Tibial artery (tissue), 4 donors: Measurements from ENCODE around the gene PHF24.

ENCODE experiments used
- DNase-seq, 2 donors: peaks; one replicate each; pipeline ENCODE4 v3.0.0-alpha.2; 2019
- H3K27ac ChIP-seq, 2 donors: fragments of 200-600 bp; sonication (generic) in 1 of 2; 1 replicate in 1 of 2; 2 replicates in 1 of 2; pipeline ENCODE4 v1.5.1; 2018 to 2019; ENCODE audit warnings: mild to moderate bottlenecking in 1 of 2
- H3K27me3 ChIP-seq, 2 donors: fragments of 200-600 bp; sonication (generic) in 1 of 2; one replicate each; pipeline versions ENCODE4 v1.5.1 to v1.6.0; 2016 to 2019
- H3K36me3 ChIP-seq, 3 donors: fragments of 200-600 bp; sonication (generic) in 2 of 3; one replicate each; pipeline ENCODE4 v1.5.1; 2016 to 2019; ENCODE audit warnings: mild to moderate bottlenecking in 2 of 3
- H3K4me1 ChIP-seq, 4 donors: fragments of 200-600 bp; sonication (generic) in 2 of 4; 1 replicate in 3 of 4; 2 replicates in 1 of 4; pipeline ENCODE4 v1.5.1; 2016 to 2019
- H3K4me3 ChIP-seq, 2 donors: fragments of 200-600 bp; sonication (generic) in 1 of 2; 1 replicate in 1 of 2; 2 replicates in 1 of 2; pipeline ENCODE4 v1.5.1; 2018 to 2019; ENCODE audit warnings: mild to moderate bottlenecking in 2 of 2
- H3K9me3 ChIP-seq, 3 donors: fragments of 200-600 bp; sonication (generic) in 1 of 3; one replicate each; pipeline ENCODE4 v1.5.1; 2016 to 2019
- CTCF ChIP-seq, 2 experiments: fragments of 200-600 bp in 1 of 2; fragments of 450-650 bp in 1 of 2; IDR thresholded peaks; one replicate each; pipeline ENCODE4 v1.5.1; 2017 to 2019; ENCODE audit warnings: antibody characterized with exemption in 2 of 2, mild to moderate bottlenecking in 1 of 2, moderate library complexity in 1 of 2
- intact Hi-C: fragments of 100-400 bp; cut with DNase I; formaldehyde crosslinking; loops from one replicate; pipeline ENCODE4 v1.15.0; 2023; ENCODE audit warnings: low total_unique reads

Gene PHF24

GRCh38 chr9:34989003-34989945, 31.2 kb downstream of the PHF24 start, which contains the start of gene DNAJB5:
DNAJB5 (plus strand) TSS chr9:34989745; CDS start chr9:34990631, 886 bp downstream.
- peak within 1 kb of the TSS; percentile 93 to 100 for H3K27ac ChIP-seq
- H3K4me1 ChIP-seq: peaks cover 0 to 50% (median 48%) of the 10 kb centered on the region in 4 donors
- intact Hi-C loops: loop anchor here (5.0 kb wide), 1 partner anchor 87 kb away; no protein-coding TSS in a partner anchor
- no peak for TF ChIP-seq CTCF (IDR thresholded peaks at IDR 0.05)
- peak; percentile 100 for DNase-seq
- no peaks in the 10 kb centered on the region for H3K36me3 ChIP-seq
- H3K9me3 ChIP-seq: no peaks in the 10 kb centered on the region
- peak within 1 kb of the TSS; percentile 90 to 91 for H3K4me3 ChIP-seq
- H3K27me3 ChIP-seq: no peaks in the 10 kb centered on the region

GRCh38 chr9:34989946-34990635, 32.0 kb downstream of the PHF24 start:
- peaks cover 0 to 59% (median 54%) of the 10 kb centered on the region in 4 donors for H3K4me1 ChIP-seq
- intact Hi-C loops: loop anchor here (5.0 kb wide), 2 partner anchors 88 to 122 kb away; no protein-coding TSS in a partner anchor

GRCh38 chr9:34990908-34991606, 33.0 kb downstream of the PHF24 start:
- H3K27ac ChIP-seq: peak overlapping the region; percentile 93 to 100
- no peaks in the 10 kb centered on the region for H3K27me3 ChIP-seq
- H3K4me3 ChIP-seq: peak overlapping the region; percentile 90 to 91
- intact Hi-C loops: loop anchor here (5.0 kb wide), 1 partner anchor 121 kb away; no protein-coding TSS in a partner anchor
- H3K4me1 ChIP-seq: peaks cover 0 to 68% (median 57%) of the 10 kb centered on the region in 4 donors
- peaks cover under 1 to 3% (median 2%) of the 10 kb centered on the region in 3 donors for H3K36me3 ChIP-seq
- no peak for TF ChIP-seq CTCF (IDR thresholded peaks at IDR 0.05)
- peak in 1 of 2 donors; percentile 74 for DNase-seq
- no peaks in the 10 kb centered on the region for H3K9me3 ChIP-seq

More at GRCh38 chr9:34989946-34990635, 32.0 kb downstream of the PHF24 start:
- no peak for TF ChIP-seq CTCF (IDR thresholded peaks at IDR 0.05)
- Histone ChIP-seq H3K27me3 (no peaks in the 10 kb centered on the region), H3K27ac (peak overlapping the region; percentile 93 to 100), H3K36me3 (no peaks in the 10 kb centered on the region), H3K4me3 (peak overlapping the region; percentile 90 to 91), H3K9me3 (no peaks in the 10 kb centered on the region)
- DNase-seq: peak; percentile 74 to 91

GRCh38 chr9:34991607-34992375, 33.7 kb downstream of the PHF24 start:
- Histone ChIP-seq H3K4me1 (peaks cover 0 to 71% (median 57%) of the 10 kb centered on the region in 4 donors), H3K27me3 (no peaks in the 10 kb centered on the region), H3K36me3 (peaks cover 8 to 10% (median 9%) of the 10 kb centered on the region in 3 donors), H3K27ac (peak overlapping the region; percentile 93 to 100), H3K4me3 (peak overlapping the region; percentile 90 to 91), H3K9me3 (no peaks in the 10 kb centered on the region)
- no peak for TF ChIP-seq CTCF (IDR thresholded peaks at IDR 0.05)
- peak; percentile 43 to 91 for DNase-seq
- intact Hi-C loops: loop anchor here (5.0 kb wide), 1 partner anchor 121 kb away; no protein-coding TSS in a partner anchor
